HG03103 (cell line): ENCODE measurements around the gene CERS6.

Experiments
- ATAC-seq: cut with Tn5 transposase; IDR thresholded peaks from one replicate; pipeline ENCODE4 v1.9.1; 2021; ENCODE audit warnings: low read depth; ENCODE audit not compliant: unreplicated experiment

The CERS6 gene

DNA sequence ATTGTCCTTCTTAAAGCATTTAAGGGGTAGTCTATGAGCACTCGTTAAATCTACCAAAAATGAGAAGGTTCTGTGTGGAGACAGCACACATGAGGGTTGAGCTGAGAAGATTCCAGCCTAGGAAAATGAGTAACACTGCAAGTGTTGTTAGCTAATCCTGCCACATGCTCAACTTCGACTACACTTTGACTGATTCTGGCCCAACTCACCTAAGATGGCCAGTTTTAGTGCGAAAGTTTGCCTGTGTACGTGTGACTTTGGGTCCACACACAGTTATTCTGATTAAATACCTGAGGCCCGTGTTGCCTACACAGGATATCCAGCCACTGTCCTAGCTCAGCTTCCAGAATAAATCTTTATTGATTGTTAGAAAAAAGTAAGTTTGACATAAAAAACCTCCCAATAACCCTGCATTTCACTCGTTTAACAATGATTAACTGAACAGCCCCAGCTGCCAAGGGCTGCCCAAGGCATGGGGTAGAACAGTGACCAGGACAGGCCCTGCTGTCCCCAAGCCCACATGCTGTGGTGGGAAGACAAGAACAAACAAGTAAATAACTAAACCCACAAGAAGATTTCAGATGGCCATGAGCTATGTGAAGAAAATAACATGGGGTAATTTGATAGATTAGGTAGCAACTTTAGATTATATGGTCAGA is 14.7 kb upstream of the CERS6 start:
- no peak for ATAC-seq

DNA sequence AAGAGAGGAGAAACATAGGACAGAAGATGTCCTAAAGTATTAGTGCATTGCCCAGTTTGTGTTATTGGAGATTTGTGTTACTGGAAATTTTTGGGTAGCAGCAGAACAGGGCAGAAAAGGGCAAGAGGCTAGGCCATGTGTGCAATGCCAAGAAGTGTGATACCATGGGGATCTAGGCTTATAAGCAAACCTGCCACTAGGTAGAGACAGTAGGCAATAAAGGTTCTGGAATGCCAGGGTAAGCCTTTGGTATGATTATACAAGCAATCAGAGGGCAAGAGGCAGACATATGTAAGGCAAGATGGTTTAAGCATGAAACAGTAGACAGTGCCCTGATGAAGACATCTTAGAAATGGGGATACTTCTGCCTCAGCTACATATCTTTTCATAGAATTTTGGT is 12.3 kb upstream of the CERS6 start:
- no peak for ATAC-seq

DNA sequence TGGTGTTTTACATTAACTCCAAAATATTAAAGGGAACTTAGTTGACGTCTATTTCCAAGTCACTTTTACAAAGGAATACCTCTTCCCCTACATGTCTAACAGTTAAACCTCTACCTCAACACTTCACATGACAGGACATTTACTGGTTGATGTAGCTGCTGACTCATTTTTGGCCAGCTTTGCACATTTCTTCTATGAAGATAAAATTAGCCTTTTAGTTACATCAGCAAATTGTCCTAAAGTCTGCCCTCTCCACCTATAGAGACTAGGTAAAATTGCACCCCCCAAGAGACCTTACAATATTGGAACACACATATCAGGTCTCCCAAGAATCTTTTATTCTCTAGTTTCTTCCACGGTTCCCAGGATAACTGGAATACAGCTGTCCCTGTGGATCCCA is 10.1 kb upstream of the CERS6 start:
- no peak for ATAC-seq

DNA sequence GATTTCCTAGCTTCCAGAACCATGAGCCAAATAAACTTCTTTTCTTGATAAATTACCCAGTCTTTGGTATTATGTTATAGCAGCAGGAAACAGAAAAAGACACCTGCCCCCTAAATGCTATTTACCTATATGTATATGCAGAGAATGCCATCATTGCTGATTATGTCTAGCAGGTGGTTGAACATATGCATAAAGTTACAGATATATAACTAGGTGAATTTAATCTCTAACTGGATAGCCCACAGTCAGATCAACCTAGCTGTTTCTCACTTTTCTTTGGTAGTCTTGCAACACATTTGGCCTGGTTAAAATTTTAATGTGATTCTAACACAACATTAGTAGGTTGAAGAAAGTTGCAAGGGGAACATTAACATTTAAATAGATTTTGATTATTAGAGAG is 7.1 kb upstream of the CERS6 start:
- ATAC-seq = no peak

DNA sequence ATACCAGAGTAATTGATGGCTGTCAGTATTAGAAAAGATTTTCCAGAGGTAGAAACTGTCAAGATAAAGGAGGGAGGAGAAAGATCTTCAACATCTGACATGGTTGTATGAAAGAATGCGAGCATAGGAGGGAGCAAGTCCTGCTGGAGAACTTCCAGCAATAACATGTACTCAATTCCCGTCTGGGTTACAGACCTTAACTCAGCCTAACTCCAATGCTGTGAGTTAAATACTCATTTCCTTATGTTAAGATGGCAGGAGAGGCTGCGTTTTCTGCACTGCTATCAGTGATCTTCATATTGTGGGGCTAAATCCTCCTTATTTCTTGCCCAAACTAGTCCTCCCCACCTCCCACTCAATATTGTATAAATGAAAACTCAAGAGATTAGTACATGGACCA is 6.7 kb upstream of the CERS6 start:
- ATAC-seq = no peak

DNA sequence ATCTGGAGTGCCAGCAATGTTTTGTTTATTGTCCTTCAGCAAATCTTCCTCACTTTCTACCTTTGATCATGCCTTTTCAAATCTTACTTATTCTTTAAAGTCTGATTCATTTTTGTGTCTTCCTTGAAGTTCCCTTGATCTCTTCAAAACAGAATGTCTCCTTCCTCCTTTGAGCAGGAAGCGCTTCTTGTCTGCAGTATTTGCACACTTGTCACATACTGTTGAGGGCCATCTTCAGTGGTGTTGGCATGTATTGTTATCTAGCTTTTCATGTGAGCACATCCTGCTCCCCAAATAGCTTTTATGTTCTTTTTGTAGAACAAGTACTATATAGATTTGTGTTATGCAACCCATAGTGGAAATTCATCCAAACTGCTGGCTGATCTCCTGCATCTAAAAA is 5.9 kb upstream of the CERS6 start:
- ATAC-seq = no peak

DNA sequence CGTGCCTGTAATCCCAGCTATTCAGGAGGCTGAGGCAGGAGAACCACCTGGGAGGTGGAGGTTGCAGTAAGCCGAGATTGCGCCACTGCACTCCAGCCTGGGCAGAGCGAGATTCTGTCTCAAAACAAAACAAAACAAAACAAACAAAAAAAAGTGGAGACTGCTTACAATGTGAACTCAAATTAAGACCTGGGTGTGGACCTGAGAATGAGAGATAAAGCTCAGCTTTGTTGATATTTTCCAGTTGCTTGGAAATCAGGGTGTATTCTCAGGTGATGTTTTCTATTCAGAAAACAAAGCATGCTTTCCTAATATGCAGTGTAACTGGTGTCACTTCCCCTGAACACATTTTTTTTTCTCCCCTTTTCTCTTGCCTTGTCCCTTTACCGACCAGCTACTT is 5.3 kb upstream of the CERS6 start:
- ATAC-seq = no peak

DNA sequence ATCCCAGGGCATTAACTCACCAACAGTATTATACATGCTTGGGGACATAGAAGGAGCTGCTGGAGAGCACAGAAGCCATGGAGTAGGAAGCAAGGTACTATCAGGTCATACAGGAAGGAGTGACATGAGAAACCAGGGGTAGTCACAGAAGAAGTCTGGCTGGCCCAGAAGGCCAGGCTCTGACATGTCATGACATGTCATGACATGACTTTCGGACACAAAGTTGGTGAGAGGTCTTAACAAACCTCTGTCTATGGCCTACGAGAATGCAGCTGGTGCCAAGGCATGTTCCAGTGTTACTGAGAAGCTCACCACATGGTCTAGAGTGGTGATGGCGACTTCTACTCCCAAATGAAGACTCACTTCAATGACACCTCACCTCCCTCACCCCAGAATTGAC is 3.3 kb upstream of the CERS6 start:
- no peak for ATAC-seq

DNA sequence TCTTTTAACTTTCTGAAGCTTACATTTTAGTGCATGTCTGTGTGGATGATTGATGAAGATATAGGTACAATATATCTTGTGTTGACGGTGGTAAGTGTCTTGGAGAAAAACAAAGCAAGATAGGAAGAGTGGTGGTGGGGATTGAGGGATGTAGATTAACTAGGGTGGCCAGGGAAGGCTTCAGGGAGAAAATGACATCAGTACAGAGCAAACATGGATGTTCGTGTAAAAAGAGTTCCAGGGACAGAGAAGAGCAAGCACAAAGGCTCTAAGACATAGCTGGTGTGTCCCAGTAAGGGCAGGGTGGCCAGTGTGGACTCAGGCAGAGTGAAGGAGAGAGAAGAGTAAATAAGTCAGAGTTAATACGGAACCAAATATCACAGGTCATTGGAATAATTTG is 2.7 kb upstream of the CERS6 start:
- ATAC-seq = no peak

DNA sequence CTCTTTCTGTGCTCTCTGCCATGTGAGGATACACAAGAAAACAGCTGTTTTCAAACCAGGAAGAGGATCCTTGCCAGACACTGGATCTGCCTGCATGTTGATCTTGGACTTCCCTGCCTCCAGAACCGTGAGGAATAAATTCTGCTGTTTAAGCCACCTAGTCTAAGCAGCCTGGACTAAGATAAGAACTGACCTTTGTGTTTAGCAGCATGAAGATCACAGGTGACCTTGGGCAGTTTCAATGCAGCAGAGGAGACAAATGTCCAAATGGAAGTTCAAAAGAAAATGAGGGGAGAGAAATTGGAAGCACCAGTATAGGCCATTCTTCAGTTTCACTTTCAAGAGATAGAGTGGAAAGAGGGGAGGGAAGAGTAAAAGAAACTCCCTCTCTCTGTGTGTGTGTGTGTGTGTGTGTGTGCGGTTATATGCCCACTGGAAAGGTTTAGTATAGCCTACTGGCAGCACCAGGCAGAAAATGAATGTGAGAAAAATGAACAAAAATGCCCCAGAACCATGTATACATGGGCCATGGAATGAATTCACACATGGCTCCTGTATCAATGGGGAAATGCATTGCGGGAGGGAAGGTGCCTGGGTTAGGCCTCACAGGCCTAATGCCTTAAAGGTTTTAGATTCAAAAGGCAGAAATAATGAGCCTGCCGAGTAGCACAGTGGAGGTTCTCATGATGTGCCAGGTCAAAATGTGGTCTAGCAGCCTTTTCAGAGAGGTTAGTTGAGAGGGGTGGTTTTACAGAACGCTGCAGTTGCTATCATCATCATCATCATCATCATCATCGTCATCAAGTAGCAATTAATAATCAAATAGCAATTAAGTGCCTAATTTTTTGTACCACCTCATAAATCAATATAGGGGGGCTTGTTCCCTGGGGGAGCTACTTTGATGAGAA is 1.1 kb upstream of the CERS6 start:
- ATAC-seq = no peak

DNA sequence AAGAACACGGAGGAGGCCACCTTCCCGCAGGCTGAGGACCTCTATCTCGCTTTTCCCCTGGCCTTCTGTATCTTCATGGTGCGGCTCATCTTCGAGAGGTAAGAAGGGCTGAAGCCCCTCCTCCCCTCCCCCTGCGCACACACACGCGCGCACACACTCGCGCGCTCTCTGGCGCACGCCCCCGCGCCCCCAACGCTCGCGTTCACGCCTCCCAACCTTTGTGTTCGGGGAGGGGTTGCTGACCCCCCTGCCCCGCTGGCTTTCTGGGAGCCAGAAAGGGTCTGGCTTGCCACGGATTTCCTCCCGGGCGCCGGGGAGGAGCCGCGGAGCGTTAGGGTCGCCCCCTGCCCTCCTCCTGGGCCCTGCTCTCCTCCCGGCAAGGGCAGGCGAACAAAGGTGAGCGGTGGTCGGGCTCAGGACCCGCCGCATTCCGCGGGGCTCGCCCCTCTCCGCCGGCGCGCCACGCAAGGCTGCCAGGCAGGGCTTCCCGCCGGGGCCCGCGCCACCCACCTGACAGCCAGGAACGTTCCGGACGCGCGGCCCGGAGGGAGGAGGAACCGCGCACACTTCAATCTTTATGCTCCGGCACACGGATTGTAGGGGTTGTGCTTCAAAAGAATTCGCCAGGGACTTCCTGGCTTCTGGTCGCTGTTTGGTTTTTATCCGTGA is 583 bp downstream of the CERS6 start:
- peak; percentile 21 for ATAC-seq

DNA sequence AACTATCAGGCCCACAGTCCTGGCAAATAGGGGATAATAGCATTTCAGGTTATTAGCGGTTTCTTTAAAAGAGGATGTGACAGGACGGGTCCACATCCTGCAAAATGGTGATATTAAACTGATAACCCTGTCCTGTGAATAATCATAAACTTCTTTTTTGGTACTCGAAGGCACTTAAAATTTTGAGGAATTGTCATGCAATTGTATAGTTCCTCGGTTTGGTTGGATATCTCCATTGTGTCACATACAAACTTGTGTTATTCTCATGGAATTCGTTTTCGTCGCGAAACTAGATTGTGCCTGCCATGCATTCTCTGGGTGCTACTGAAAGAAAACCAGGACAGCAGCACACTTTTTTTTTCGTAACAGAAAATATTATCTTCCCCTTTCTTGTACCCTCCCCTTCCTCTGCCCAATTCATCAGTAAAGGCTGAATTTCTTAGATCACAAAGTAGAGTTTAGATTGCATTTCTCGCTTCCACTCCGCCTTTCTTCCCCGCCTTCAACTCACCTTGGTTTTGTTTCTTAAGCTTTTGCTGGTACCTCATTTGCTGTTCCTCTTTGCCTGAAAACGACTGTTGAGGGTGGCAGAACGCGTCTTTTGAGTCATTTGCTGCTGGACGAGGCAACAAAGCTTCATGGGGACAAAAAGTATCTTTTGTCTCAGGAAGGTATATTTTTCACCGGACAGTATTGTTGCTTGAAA is 1.3 kb downstream of the CERS6 start:
- ATAC-seq = peak; percentile 1

DNA sequence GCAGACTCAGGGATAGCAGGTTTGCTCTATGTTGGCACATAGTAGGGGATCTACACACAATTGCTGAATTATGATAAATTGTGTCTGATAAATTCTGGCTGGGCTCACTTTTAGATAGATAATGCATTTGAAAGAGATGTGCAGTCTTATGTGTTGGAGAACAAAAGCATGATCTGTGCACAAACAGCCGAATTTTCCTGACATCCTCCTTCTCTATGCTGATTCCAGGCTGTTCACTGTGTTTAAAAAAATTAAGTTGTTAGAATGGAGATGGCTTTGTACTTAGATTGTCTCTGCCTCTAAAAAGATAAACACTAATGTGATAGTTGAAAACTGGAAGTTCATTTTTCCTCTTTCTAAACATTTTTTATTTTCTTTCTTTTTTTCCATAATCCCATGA is 2.1 kb downstream of the CERS6 start:
- no peak for ATAC-seq

DNA sequence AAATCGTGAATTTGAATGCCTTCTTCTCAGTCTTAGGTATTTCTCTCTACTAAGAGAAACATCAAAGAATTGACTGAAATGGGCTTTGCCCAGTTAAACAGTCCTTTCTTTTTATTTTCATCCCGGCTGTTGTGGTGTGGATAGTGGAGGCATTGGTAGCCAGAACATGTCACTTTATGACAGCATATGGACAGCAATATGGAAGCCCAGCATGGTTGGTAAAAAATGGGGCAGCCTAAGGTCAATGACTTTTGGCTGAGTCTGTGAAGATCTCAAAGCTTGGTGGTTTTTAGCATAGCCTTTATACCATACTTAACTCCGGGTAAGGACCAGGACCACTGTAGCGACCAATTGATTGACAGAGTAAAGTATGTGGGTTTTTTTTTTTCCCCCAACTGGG is 3.2 kb downstream of the CERS6 start:
- ATAC-seq = no peak

DNA sequence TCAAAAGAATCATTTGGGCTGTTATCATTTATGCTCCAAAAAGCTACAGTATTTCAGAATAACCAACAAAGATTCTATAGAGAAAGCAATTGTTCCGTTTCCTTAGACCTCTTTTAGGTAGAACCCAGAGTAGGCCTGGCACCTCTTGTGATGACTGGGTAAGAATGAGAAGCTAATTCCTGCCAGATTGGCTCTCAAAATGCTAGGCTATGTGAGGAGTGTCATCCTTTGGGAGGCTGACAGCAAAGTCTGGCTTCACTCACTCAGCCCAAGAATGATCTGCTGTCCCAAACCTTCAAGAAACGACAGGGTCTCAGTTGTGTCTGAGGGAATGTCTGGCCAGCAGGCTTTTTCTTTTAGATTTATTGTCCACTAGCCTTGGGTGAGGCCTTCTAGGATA is 4.5 kb downstream of the CERS6 start:
- no peak for ATAC-seq

DNA sequence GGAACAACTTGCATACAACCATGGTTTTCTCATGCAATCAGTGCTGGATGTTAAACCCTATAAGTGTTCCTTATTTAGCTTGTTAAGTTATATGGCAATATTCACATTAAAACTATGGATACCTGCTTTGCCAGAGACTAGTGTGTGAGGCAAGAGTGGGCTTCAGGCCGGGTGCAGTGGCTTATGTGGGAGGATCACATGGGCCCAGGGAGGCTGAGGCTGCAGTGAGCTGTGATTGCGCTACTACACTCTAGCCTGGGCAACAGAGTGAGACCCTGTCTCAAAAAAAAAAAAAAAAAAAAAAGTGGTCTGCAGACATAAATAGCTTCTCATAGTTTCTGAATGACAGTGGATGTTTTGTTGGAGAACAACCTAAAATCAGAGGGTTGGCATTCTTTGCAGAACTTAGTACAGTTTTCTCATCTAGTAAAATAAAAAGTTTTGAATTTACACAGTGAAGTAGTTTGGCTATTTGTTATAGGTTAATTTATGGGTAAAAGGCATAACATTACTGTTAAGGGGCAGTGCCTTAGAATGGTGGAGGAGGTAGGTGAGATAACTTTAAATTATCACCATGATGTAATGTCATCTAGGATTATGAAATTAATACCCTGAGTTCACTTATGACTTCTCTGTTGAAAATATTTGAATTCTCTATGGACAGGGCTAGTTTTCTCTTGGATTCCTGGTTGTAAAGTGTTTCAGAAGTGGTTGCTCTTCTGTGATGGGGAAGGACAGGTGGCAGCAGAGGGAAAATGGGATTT is 5.3 kb downstream of the CERS6 start:
- no peak for ATAC-seq

DNA sequence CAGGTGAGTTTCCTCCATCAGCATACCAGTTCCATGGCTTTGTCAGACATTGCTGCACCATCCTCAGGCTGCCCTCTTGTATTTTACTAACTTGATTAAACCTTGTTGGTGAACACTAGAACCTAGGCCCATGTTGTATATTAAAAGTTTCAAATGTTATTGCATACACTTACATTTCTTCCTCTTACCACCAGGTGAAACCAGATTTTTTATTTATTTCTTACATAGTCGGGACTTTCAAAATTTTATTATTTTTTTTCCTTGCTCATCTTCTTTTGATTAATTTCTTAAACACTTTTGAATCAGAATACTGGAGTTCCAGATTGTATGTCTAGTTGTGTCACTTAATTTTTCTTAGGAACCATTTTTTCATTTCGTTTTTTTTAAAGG is 5.9 kb downstream of the CERS6 start:
- no peak for ATAC-seq

DNA sequence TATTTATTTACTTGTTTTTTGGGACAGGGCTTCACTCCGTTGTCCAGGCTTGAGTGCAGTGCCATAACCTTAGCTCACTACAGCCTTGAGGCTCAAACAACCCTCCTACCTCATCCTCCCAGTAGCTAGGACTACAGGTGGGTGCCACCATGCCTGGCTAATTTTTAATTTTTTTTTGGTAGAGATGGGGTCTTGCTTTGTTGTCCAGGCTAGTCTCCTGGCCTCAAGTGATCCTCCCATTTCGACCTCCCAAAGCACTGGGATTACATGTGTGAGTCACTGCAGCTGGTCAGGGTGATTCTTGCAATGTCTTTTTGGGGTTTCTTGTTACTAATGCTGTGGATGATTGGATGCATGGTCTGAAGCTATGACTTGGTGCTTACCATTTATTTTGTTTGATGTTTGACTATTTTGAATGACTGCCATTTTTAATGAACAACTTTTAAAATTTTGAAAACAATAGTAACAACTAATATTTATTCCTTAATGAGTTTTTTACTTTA is 6.5 kb downstream of the CERS6 start:
- no peak for ATAC-seq

DNA sequence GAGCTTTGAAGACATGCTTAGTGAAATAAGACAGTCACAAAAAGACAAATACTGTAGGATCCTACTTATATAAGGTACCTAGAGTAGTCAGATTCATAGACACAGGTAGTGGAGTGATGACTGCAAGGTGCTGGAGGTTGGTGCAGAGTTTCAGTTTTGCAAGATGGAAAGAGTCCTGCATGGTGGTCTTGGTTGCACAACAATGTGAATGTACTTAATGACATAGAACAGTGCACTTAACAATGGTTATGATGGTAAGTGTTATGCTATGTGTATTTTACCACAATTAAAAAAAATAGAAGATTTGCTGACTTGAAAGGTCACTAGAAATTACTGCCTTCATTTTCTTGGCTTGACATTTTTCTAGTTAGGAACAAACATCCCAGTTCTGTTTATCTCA is 9.5 kb downstream of the CERS6 start:
- no peak for ATAC-seq

DNA sequence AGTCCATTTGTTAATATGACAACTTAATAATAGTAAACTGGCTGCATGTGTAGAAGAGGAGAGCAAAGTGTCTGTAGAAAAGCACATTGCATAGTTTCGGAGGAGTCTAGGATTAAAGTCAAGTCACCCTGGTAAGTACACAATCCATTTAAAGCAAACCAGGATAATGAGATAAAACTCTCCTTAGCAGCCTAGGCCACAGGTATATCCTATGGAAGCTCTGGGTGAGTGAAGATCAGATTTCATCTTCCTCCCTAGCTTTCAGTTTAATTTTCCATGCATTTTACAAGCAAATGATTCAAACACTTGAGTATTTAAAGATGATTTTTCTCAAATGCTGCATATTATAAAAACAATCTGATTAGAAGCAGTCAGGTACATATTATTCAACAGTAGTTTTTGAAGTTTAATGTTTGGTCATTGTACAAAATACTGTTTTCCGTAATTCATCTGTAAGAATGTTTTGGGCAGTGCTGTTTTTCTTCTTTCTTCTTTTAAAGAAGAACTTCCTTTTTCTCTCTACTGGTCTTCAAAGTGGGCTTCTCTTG is 10.2 kb downstream of the CERS6 start:
- ATAC-seq = no peak
